ENCODE results near the gene EEF1G.

EEF1G gene

GRCh38 chr11:62532096-62532495 lies 41.6 kb downstream of the EEF1G start:
- peaks cover 59% of the 10 kb centered on the region for H3K36me3 ChIP-seq (ENCODE audit: control insufficient read depth, insufficient read depth, low read length)
- H3K9me3 ChIP-seq (ENCODE audit: control insufficient read depth, insufficient read depth, low read depth, low read length), result 0 out of 2 replicates have a peak, but pooled peaks cover 3% of the 10 kb centered on the region

GRCh38 chr11:62516736-62517371 lies 56.8 kb downstream of the EEF1G start:
- no peak overlapping the region for H3K9ac ChIP-seq (ENCODE audit: low read length)
- no peaks in the 10 kb centered on the region for H3K4me1 ChIP-seq (ENCODE audit: control insufficient read depth, insufficient read depth, low read length)
- H3K27me3 ChIP-seq (ENCODE audit: control insufficient read depth, insufficient read depth, low read length), result no peaks in the 10 kb centered on the region
- peaks cover 37% of the 10 kb centered on the region for H3K36me3 ChIP-seq (ENCODE audit: control insufficient read depth, insufficient read depth, low read length)
- peaks cover 2% of the 10 kb centered on the region; the same call in 1 of the 2 replicates for H3K9me3 ChIP-seq (ENCODE audit: control insufficient read depth, insufficient read depth, low read depth, low read length)
- H3K4me3 ChIP-seq (ENCODE audit: low read depth, low read length), result no peak overlapping the region
- H3K27ac ChIP-seq (ENCODE audit: low read depth, low read length), result no peak overlapping the region

More at GRCh38 chr11:62532096-62532495, 41.6 kb downstream of the EEF1G start:
- H3K4me1 ChIP-seq (ENCODE audit: control insufficient read depth, insufficient read depth, low read length), result no peaks in the 10 kb centered on the region
- H3K4me3 ChIP-seq (ENCODE audit: low read depth, low read length), result no peak overlapping the region
- no peak overlapping the region for H3K27ac ChIP-seq (ENCODE audit: low read depth, low read length)
- H3K9ac ChIP-seq (ENCODE audit: low read length), result no peak overlapping the region
- no peaks in the 10 kb centered on the region for H3K27me3 ChIP-seq (ENCODE audit: control insufficient read depth, insufficient read depth, low read length)

- Histone ChIP-seq H3K4me3 (ENCODE audit: low read depth, low read length) (no peak overlapping the region), H3K4me1 (ENCODE audit: control insufficient read depth, insufficient read depth, low read length) (no peaks in the 10 kb centered on the region), H3K27ac (ENCODE audit: low read depth, low read length) (no peak overlapping the region), H3K9ac (ENCODE audit: low read length) (no peak overlapping the region), H3K36me3 (ENCODE audit: control insufficient read depth, insufficient read depth, low read length) (peaks cover 18% of the 10 kb centered on the region), H3K27me3 (ENCODE audit: control insufficient read depth, insufficient read depth, low read length) (no peaks in the 10 kb centered on the region), H3K9me3 (ENCODE audit: control insufficient read depth, insufficient read depth, low read depth, low read length) (no peaks in the 10 kb centered on the region)
These were observed 59.5 kb downstream of the EEF1G start for GRCh38 chr11:62514151-62514550.

GRCh38 chr11:62513626-62514025 lies 60.1 kb downstream of the EEF1G start:
- no peaks in the 10 kb centered on the region for H3K9me3 ChIP-seq (ENCODE audit: control insufficient read depth, insufficient read depth, low read depth, low read length)
- peaks cover 4% of the 10 kb centered on the region for H3K4me1 ChIP-seq (ENCODE audit: control insufficient read depth, insufficient read depth, low read length)
- no peak overlapping the region for H3K27ac ChIP-seq (ENCODE audit: low read depth, low read length)

GRCh38 chr11:62512961-62513360 lies 60.7 kb downstream of the EEF1G start:
- H3K4me1 ChIP-seq (ENCODE audit: control insufficient read depth, insufficient read depth, low read length), result peaks cover 11% of the 10 kb centered on the region

More at GRCh38 chr11:62513626-62514025, 60.1 kb downstream of the EEF1G start:
- H3K36me3 ChIP-seq (ENCODE audit: control insufficient read depth, insufficient read depth, low read length), result peaks cover 13% of the 10 kb centered on the region
- H3K9ac ChIP-seq (ENCODE audit: low read length), result no peak overlapping the region
- no peaks in the 10 kb centered on the region for H3K27me3 ChIP-seq (ENCODE audit: control insufficient read depth, insufficient read depth, low read length)
- no peak overlapping the region for H3K4me3 ChIP-seq (ENCODE audit: low read depth, low read length)

More at GRCh38 chr11:62512961-62513360, 60.7 kb downstream of the EEF1G start:
- no peaks in the 10 kb centered on the region for H3K9me3 ChIP-seq (ENCODE audit: control insufficient read depth, insufficient read depth, low read depth, low read length)
- H3K27ac ChIP-seq (ENCODE audit: low read depth, low read length), result no peak overlapping the region
- H3K36me3 ChIP-seq (ENCODE audit: control insufficient read depth, insufficient read depth, low read length), result peaks cover 8% of the 10 kb centered on the region; the same call in 1 of the 2 replicates
- no peak overlapping the region for H3K9ac ChIP-seq (ENCODE audit: low read length)
- H3K4me3 ChIP-seq (ENCODE audit: low read depth, low read length), result no peak overlapping the region
- no peaks in the 10 kb centered on the region for H3K27me3 ChIP-seq (ENCODE audit: control insufficient read depth, insufficient read depth, low read length)

Measured in HUES6 (cell line).